Suprapubic skin (tissue), 3 donors: ENCODE results near the gene SPDYE4.

Source experiments
- CTCF ChIP-seq, 2 donors: fragments of 200-600 bp in 1 of 2; fragments of 450-650 bp in 1 of 2; sonication (generic) in 1 of 2; IDR thresholded peaks; one replicate each; pipeline ENCODE4 v1.5.1; 2016 to 2019; ENCODE audit warnings: antibody characterized with exemption in 2 of 2, mild to moderate bottlenecking in 1 of 2, moderate library complexity in 1 of 2
- EP300 ChIP-seq: sonication (generic); formaldehyde crosslinking; IDR thresholded peaks from one replicate; pipeline ENCODE4 v1.6.1; 2017; ENCODE audit warnings: antibody characterized with exemption

GRCh38 chr17:8729421-8729820 lies 28.9 kb downstream of the SPDYE4 start:
- no peak for TF ChIP-seq EP300
- no peak for TF ChIP-seq CTCF (IDR thresholded peaks at IDR 0.05)
